ENCODE measurements around the gene LIN7A. TPM values are rescaled to one million over a fixed set of nuclear protein-coding genes. Genes with fewer than 3 reads are reported as not detected.
"Not testable (repeated sequence)": the region's sequence is repeated elsewhere in the genome, so short reads cannot be mapped to it uniquely, and the experiment has no call there.

The LIN7A gene
- total RNA-seq, 1 experiment from 2014 or later = 42.9 TPM

DNA sequence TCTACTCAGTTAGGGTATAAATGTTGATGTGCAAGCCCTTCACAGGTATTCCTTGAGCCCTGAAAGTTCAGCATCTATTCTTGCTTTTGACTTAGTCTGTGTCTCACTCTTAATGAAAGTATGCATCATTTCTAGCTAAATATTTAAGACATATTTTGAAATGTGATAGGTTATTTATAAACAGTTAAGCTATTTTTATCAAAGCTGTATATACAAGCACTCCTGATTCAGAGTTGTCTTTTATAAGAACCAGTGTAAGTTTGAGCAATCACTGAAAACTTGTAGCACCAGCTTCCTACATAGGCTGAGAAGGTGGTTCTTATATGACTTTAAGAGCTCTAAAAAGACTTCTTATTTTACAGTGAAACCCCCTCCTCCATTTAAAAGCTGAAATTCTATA lies 122.4 kb downstream of the LIN7A start:
- DNase-seq (ENCODE audit: extremely low read depth, low read depth) = no peak

DNA sequence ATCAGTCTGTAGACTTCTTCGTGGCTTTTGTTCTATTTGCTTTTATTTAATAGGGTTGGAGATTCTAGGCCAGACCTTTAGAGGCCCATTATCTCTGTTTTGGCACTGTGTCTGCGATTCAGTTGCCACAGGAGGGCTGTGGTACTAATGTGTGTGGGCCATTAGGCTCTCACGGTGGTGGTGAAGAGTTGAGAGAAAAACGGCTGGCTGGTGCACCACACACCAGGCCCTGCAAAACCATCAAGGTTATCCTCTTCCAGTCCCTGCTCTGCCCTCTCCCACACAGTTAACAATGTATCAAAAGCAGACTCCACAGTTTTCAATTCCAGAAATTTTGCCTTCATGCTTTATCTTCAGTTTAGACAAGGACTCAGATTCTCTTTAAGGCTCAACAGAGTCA lies 123.3 kb downstream of the LIN7A start:
- no peak for DNase-seq (ENCODE audit: extremely low read depth, low read depth)

- no peak for DNase-seq (ENCODE audit: extremely low read depth, low read depth)
These were observed 123.9 kb downstream of the LIN7A start for GRCh38 chr12:80813820-80814219.

DNA sequence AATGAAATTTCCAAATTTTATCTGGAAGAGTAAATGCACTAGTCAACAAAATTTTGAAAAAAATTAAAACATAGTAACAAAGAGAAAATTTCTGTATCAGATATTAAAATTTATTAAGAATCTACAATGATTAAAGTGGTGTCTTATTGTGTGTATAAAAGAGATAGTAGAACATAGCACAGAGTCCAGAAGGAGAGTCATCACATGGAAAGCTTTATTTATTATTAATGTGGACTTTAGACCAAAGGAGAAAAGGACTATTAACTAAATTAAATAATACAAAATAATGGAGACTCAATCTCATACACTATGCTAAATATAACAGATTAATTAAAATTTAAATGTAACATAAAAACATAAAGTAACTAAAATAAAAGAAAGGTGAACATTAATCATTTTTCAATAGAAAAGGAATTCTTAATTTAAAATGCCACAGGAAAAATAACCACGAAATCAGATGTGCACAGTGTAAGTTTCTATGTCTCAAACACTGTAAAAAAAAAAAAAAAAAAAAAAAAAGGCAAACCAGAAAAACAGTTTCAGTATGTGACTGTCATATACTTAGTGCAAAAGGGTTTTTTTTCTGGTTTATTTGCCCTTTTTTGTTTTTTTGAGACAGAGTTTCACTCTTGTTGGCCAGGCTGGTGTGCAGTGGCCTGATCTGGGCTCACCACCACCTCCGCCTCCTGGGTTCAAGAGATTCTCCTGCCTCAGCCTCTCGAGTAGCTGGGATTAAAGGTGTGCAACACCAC lies 125.6 kb downstream of the LIN7A start:
- no peak for DNase-seq (ENCODE audit: extremely low read depth, low read depth)

DNA sequence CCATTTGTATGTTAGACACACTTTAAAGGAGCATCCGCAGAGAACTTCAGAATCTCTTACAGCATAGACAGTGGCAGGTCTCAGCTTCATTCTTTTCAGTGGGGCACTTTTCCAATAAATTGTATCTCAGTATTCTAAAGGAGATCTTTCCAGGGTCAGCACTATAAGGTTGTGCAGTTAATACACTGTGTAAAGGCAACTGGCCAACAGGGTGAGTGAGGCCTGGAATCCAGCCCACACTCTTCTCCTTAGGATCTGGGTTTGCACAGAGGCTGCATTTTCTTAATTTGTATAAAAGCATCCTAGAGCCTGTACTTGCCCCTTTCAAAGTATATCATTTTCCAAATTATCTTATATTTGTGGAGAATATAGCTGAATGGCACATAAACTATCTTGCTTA lies 126.9 kb downstream of the LIN7A start:
- DNase-seq (ENCODE audit: extremely low read depth, low read depth) = no peak

DNA sequence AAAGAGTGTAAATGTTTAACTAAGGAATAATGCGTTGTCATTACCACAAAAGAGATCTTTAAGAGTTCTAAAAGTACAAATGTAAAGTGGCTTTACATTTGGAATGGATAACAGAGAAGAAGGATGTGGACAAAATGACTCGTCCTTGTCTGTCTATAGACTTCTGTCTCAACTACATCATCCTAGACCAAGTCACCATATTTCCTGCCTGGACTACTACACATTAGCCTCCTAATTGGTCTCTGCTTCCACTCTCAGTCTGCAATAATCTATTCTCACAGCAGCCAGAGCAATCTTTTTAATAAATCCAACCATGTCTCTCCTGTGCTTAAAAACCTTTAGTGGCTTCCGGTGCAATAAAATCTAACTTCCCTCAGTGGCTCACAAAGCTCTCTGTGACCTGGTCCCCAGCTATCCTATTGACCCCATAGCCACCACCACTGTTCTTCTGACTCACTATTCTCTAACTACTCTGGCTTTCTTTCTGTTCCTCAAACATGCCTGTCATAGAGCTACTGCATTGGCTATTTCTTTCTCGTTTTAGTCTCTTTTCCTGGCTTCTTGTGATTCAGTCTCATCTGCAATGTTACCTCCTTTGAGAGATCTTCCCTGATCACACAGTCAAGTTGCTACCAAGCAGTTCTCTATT lies 130.0 kb downstream of the LIN7A start:
- no peak for DNase-seq (ENCODE audit: extremely low read depth, low read depth)

- no peak for DNase-seq (ENCODE audit: extremely low read depth, low read depth)
These were observed 132.6 kb downstream of the LIN7A start for GRCh38 chr12:80805106-80805505.

DNA sequence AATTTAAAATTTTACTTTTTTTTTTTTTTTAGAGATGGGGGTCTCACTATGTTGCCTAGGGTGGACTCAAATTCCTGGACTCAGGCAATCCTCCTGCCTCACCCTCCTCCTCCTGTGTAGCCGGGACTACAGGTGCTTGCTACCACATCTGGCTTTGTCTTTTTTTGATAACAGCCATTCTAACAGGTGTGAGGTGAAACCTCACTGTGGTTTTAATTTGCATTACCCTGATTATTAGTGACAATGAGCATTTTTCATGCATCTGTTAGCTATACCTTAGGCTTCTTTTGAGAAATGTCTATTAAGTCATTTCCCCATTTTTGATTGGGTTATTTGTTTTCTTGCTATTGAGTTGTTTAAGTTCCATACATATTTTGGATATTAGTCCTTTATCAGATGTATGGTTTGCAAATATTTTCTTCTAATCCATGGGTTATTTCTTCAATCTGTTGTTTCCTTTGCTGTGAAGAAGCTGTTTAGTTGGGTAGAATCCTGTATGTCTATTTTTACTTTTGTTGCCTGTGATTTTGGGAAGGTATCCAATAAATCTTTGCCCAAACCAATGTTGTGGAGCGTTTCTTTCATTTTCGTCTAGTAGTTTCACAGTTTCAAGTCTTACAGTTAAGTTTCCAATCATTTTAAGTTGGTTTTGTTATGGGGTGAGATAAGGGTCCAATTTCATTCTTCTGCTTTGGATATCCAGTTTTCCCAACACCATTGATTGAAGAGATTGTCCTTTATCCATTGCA lies 134.9 kb downstream of the LIN7A start:
- DNase-seq (ENCODE audit: extremely low read depth, low read depth) = no peak

DNA sequence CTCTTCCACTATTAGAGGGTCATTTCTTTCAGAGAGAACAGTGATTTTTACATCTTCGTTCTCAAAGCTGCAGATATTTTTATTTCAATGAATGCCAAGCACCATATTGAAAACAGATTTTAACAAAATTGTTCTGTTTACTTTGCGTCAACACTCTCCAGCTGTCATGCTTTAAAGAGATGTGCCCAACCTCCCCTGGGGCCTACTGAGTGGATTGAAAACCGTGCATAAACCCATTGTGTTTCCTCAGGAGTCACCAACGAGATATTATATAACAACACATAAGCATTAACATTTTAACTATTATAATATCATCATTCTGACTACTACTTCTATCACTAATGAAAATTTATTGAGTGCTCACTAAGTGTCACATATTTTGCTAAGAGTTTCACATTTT lies 139.5 kb downstream of the LIN7A start:
- DNase-seq (ENCODE audit: extremely low read depth, low read depth) = no peak

DNA sequence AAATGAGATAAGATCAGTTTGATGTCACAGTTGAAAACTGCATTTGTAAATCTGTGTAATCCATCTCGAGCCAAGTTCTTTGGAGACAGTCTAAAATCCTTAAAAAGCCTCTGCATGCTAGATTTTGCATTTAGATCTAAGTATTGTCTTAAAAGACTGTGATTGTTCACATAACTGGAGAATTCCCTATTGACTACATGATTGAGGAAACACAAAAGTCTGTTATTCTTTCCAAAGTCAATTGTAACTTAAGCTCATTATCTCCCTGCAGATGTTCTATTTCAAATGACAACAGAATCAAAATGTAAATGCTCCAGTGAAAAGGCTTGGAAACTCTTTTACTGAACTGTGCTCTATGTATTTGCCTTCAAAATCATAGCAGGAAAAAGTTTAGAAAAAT lies 143.2 kb downstream of the LIN7A start:
- DNase-seq (ENCODE audit: extremely low read depth, low read depth) = no peak

GRCh38 chr12:80792861-80793260 lies 144.9 kb downstream of the LIN7A start:
- no peak for DNase-seq (ENCODE audit: extremely low read depth, low read depth)

GRCh38 chr12:80791863-80792262 lies 145.9 kb downstream of the LIN7A start:
- DNase-seq (ENCODE audit: extremely low read depth, low read depth) = no peak

DNA sequence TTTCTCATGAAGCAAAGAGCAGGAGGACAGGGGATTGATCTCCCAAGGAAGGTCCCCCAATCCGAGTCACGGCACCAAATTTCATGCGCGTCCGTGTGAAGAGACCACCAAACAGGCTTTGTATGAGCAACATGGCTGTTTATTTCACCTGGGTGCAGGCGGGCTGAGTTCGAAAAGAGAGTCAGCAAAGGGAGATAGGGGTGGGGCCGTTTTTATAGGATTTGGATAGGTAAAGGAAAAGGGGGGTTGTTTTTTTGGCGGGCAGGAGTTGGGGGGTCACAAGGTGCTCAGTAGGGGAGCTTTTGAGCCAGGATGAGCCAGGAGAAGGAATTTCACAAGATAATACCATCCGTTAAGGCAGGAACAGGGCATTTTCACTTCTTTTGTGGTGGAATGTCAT lies 149.3 kb downstream of the LIN7A start:
- not testable (repeated sequence) for DNase-seq (ENCODE audit: extremely low read depth, low read depth)

- not testable (repeated sequence) for DNase-seq (ENCODE audit: extremely low read depth, low read depth)
These were observed 154.7 kb downstream of the LIN7A start for GRCh38 chr12:80782963-80783470.

DNA sequence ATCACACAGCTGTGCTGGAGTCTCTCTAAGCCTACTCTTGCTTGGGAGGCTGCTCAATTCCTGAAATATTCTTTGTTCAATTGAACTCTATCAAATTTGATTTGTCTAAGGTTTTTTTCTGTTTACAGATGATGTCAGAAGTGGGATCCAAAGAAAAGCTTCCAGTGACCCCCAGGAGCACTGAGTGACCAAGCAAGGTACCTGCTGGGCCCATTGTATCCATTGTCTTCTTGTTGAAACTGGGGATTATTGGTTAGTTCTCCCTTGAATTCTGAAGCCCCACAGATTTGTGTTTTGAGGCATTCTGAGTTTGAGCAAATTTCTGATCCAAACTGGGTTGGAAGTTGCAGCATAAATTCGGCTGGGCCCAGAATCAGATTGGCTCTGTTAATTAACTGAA lies 156.4 kb downstream of the LIN7A start:
- no peak for DNase-seq (ENCODE audit: extremely low read depth, low read depth)

DNA sequence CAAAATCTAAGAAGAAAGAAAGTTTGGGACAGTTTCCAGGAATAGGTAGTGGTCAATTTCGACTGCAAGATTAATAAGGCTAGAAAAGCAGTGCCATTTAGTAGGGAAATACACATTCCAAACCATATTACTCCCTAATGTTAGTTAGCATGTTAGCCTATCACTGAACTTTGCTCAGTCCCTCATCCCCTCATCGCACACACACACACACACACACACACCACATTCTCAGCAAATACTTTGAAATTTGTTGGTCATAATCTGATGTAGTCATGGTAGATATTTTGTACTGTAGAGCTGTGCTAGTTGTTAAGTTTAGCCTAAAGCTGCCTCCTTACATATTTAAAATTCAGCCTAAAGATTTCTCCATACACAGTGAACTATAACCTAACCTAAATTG lies 157.0 kb downstream of the LIN7A start:
- DNase-seq (ENCODE audit: extremely low read depth, low read depth) = no peak

DNA sequence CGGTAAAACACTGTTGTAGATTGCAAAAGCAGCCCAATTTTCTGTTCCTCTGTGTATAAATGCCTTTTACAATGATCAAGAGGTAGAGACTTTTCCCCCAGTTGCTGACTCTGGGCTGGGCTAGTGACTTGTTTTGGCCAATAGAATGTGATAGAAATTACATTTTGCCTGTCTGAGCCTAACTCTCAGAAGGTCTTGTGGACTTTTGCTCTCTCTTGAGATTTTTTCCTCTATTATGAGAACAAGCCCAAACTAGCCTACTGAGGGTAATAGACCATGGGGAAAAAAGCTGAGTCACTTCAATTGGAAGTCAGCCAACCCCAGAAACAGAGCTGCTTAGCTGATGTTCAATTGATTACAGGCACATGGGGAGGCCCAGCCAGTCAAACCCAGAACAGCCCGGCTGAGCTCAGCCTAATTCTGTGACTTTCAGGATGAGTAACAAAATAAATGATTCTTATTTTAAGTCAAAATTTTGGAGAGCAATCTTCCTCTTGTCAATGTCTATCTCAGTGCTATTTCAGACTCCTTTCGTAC lies 159.7 kb downstream of the LIN7A start:
- DNase-seq (ENCODE audit: extremely low read depth, low read depth) = peak; percentile 73

DNA sequence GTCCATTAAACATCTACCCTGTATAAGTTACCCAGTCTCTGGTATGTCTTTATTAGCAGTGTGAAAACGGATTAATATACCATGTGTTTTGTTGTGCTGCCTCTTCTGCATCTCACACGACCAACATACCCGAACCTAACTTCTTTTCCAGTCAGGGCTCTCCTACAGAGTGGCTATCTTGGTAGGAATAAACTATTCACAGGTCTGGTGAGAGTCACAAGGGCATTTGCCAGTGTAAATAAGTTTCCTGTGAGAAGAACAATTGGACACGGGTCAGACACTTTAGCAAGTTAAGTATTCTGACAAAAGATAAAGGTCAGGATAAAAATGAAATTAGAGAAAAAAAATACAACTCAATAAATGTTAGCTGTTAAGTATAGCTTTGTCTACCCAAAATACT lies 160.1 kb downstream of the LIN7A start:
- no peak for DNase-seq (ENCODE audit: extremely low read depth, low read depth)

- DNase-seq (ENCODE audit: extremely low read depth, low read depth) = no peak
These were observed 161.0 kb downstream of the LIN7A start for GRCh38 chr12:80776706-80777105.

- DNase-seq (ENCODE audit: extremely low read depth, low read depth) = no peak
These were observed 166.8 kb downstream of the LIN7A start for GRCh38 chr12:80770958-80771357.

GRCh38 chr12:80769553-80770140 lies 168.1 kb downstream of the LIN7A start:
- DNase-seq (ENCODE audit: extremely low read depth, low read depth) = no peak
